ENCODE measurements around the gene SETD5.

Gene SETD5

DNA sequence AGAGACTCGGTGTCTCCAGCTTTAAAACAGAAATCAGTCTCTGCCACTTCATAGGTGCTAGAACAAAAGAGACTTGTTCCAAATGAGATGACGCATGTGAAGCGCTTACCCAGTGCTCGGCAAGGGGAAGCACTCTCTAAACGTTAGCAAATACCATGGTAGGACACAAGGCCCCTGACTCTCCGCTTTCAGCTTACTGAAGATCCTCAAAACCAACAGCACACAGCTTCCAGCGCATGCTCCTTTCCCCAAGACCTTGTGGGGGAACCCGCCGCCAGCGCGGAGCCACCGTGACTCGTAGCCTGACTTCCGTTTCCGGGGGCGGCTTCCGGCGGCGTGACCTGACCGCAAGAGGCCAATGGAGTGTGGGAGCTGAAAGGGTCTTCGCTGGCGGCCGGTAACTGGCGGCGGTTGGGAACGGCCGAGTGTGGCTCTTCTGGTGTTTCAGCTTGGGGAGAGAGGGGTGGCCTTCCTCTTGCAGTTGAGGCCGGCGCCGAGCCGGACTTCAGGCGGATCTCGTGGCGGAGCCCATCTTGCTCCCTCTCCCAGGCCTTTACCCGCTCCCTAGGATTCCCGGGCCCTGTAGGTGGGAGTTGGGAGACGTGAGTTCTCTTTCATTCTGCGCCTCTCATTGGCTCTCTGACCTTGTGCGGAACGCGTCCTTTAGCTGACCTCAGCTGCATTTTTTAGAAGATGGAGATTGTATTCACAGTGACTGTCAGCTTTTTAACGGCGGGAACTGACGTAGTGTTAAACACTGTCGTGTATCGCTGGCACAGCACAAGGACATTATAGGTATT, 34.5 kb upstream of the SETD5 start, which contains the start of gene THUMPD3:
THUMPD3 (plus strand) TSS at position 324 of the 800 bp plus-strand sequence. CDS start 2,015 bp downstream, outside the sequence.
- H3K4me2 ChIP-seq (ENCODE audit: low read length), result peak within 1 kb of the TSS; percentile 86
- H4K20me1 ChIP-seq (ENCODE audit: control insufficient read depth, insufficient read depth, low read depth, low read length), result no peaks in the 10 kb centered on the region
- peaks cover 26% of the 10 kb centered on the region for H3K4me1 ChIP-seq (ENCODE audit: control insufficient read depth, low read length)
- H3K9me3 ChIP-seq (ENCODE audit: control insufficient read depth, insufficient read depth, low read length), result no peaks in the 10 kb centered on the region
- H3K4me3 ChIP-seq (ENCODE audit: low read length), result peak within 1 kb of the TSS; percentile 85
- H3K36me3 ChIP-seq (ENCODE audit: control insufficient read depth, low read length), result peaks cover 36% of the 10 kb centered on the region
- H3K27ac ChIP-seq (ENCODE audit: low read depth, low read length), result peak within 1 kb of the TSS; percentile 83
- no peak for TF ChIP-seq EZH2phosphoT487 (IDR thresholded peaks at IDR 0.05; ENCODE audit: borderline replicate concordance, low read length)
- TF ChIP-seq, protein P1, sequence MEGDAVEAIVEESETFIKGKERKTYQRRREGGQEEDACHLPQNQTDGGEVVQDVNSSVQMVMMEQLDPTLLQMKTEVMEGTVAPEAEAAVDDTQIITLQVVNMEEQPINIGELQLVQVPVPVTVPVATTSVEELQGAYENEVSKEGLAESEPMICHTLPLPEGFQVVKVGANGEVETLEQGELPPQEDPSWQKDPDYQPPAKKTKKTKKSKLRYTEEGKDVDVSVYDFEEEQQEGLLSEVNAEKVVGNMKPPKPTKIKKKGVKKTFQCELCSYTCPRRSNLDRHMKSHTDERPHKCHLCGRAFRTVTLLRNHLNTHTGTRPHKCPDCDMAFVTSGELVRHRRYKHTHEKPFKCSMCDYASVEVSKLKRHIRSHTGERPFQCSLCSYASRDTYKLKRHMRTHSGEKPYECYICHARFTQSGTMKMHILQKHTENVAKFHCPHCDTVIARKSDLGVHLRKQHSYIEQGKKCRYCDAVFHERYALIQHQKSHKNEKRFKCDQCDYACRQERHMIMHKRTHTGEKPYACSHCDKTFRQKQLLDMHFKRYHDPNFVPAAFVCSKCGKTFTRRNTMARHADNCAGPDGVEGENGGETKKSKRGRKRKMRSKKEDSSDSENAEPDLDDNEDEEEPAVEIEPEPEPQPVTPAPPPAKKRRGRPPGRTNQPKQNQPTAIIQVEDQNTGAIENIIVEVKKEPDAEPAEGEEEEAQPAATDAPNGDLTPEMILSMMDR (IDR thresholded peaks at IDR 0.05; ENCODE audit: low read depth, low read length, poor library complexity, severe bottlenecking), result no peak
- peaks cover 39% of the 10 kb centered on the region for H3K79me2 ChIP-seq (ENCODE audit: control insufficient read depth, low read length)
- H3K27me3 ChIP-seq (ENCODE audit: control insufficient read depth, low read length), result no peaks in the 10 kb centered on the region
- H3K9me2 ChIP-seq (replicated peaks; ENCODE audit: control insufficient read depth, low read length), result no peaks in the 10 kb centered on the region
- H3F3A ChIP-seq (ENCODE audit: control insufficient read depth, insufficient read depth), result peaks cover 8% of the 10 kb centered on the region; the same call in 1 of the 2 replicates

DNA sequence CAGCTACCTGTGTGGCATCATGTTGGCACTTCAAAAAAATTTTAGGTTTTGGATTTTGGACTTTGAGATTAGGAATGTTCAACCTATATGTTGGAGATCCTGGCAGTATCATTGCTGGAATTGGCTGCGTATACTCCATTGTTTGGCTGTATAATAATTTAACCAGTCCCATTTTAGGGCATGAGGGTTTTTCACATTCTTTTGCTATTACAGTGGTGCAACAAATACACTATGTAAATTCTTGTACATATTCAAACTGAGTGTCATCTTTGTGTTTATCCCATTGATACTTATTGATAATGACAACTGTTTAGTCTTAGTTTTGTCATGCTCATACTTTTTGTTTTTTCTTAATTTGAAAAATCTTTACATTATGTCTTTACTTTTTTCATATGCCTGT, 27.9 kb upstream of the SETD5 start:
- no peak overlapping the region for H3K27ac ChIP-seq (ENCODE audit: low read depth, low read length)
- no peak for TF ChIP-seq EZH2phosphoT487 (IDR thresholded peaks at IDR 0.05; ENCODE audit: borderline replicate concordance, low read length)
- TF ChIP-seq, protein P1 (IDR thresholded peaks at IDR 0.05; ENCODE audit: low read depth, low read length, poor library complexity, severe bottlenecking), result no peak
- no peak overlapping the region for H3K4me2 ChIP-seq (ENCODE audit: low read length)
- H3K36me3 ChIP-seq (ENCODE audit: control insufficient read depth, low read length), result peaks cover 93% of the 10 kb centered on the region
- no peaks in the 10 kb centered on the region for H3K9me2 ChIP-seq (replicated peaks; ENCODE audit: control insufficient read depth, low read length)
- H3K9me3 ChIP-seq (ENCODE audit: control insufficient read depth, insufficient read depth, low read length), result no peaks in the 10 kb centered on the region
- peaks cover 3% of the 10 kb centered on the region; the same call in 1 of the 2 replicates for H4K20me1 ChIP-seq (ENCODE audit: control insufficient read depth, insufficient read depth, low read depth, low read length)
- H3K27me3 ChIP-seq (ENCODE audit: control insufficient read depth, low read length), result no peaks in the 10 kb centered on the region
- H3F3A ChIP-seq (ENCODE audit: control insufficient read depth, insufficient read depth), result no peaks in the 10 kb centered on the region
- H3K4me1 ChIP-seq (ENCODE audit: control insufficient read depth, low read length), result peaks cover 12% of the 10 kb centered on the region
- H3K4me3 ChIP-seq (ENCODE audit: low read length), result no peak overlapping the region
- H3K79me2 ChIP-seq (ENCODE audit: control insufficient read depth, low read length), result peaks cover 32% of the 10 kb centered on the region

DNA sequence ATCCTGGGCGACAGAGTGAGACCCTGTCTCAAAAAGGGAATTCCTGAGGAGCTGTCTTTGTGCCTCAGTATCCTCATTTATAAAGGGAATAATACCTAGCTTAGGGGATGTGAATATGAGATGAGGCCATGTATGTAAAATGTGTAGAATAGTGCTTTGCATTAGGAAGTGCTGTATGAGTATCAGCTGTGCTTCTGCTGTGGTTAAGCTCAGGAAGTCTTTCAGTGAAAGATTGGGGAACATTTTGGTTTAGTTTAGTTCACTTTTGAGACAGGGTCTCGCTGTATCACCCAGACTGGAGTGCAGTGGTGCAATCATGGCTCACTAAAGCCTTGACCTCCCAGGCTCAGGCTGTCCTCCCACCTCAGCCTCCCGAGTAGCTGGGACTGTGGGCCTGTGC, 23.9 kb upstream of the SETD5 start:
- H3K9me3 ChIP-seq (ENCODE audit: control insufficient read depth, insufficient read depth, low read length), result no peaks in the 10 kb centered on the region
- H3K4me3 ChIP-seq (ENCODE audit: low read length), result no peak overlapping the region
- H3K27ac ChIP-seq (ENCODE audit: low read depth, low read length), result no peak overlapping the region
- no peaks in the 10 kb centered on the region for H3K27me3 ChIP-seq (ENCODE audit: control insufficient read depth, low read length)
- H3K4me1 ChIP-seq (ENCODE audit: control insufficient read depth, low read length), result 0 out of 2 replicates have a peak, but pooled peaks cover 3% of the 10 kb centered on the region
- H3K79me2 ChIP-seq (ENCODE audit: control insufficient read depth, low read length), result peaks cover 15% of the 10 kb centered on the region; the same call in 1 of the 2 replicates
- H3F3A ChIP-seq (ENCODE audit: control insufficient read depth, insufficient read depth), result no peaks in the 10 kb centered on the region; the same call in 1 of the 2 replicates
- peaks cover 3% of the 10 kb centered on the region; the same call in 1 of the 2 replicates for H4K20me1 ChIP-seq (ENCODE audit: control insufficient read depth, insufficient read depth, low read depth, low read length)
- TF ChIP-seq EZH2phosphoT487 (IDR thresholded peaks at IDR 0.05; ENCODE audit: borderline replicate concordance, low read length), result no peak
- TF ChIP-seq, protein P1 (IDR thresholded peaks at IDR 0.05; ENCODE audit: low read depth, low read length, poor library complexity, severe bottlenecking), result no peak
- H3K9me2 ChIP-seq (replicated peaks; ENCODE audit: control insufficient read depth, low read length), result no peaks in the 10 kb centered on the region
- peaks cover 94% of the 10 kb centered on the region for H3K36me3 ChIP-seq (ENCODE audit: control insufficient read depth, low read length)
- no peak overlapping the region for H3K4me2 ChIP-seq (ENCODE audit: low read length)

Measured in DOHH2 (cell line).